ENCODE data around the gene UGDH.
A peak's percentile ranks its signal among the peaks of the same experiment; 100 is the strongest.
"Not testable (repeated sequence)": the region's sequence is repeated elsewhere in the genome, so short reads cannot be mapped to it uniquely, and the experiment has no call there.

Gene UGDH

DNA sequence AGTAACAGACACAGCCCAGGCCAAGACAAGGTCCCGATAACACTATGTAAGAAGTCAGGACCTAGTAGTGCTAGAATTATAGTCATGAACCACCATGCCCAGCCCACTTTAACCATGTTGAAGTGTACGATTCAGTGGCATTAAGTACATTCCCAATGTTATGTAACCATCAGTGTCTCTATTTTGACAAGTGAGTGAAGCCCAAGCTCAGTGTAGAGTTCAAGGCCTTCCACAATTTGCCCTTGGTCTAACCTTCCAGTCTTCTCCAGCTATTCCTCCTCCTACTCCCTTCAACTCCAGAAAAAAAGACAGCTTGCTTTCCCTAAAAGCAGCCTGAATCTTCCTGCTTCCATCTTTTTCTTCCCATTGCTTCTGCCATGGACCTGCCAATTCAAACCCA is 36.9 kb downstream of the UGDH start:
- no peak for DNase-seq

DNA sequence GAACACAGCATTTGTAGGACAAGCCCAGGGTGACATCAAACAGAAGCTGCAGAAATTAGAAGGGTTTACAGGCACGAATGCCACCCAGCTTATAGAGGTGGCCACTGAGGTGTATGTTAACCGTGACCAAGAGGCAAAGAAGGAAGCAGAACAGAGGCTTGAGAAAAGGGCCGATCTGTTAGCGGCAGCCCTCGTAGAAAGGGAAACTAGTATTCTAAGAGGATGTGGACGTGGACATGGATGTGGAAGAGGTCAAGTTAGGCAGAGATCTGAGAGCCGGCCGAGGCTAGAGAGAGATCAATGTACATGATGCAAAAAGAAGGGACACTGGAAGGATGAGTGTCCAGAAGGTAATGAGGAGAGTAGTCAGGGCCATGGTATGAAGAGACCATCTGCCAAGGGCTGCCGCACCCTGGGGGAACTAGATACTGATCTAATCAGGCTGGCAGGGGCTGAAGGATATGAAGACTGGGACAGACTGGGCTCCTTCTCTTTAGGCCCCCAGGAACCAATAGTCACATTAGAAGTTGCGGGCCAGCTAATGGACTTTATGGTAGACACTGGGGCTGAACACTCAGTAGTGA is 40.9 kb downstream of the UGDH start:
- no peak for DNase-seq

DNA sequence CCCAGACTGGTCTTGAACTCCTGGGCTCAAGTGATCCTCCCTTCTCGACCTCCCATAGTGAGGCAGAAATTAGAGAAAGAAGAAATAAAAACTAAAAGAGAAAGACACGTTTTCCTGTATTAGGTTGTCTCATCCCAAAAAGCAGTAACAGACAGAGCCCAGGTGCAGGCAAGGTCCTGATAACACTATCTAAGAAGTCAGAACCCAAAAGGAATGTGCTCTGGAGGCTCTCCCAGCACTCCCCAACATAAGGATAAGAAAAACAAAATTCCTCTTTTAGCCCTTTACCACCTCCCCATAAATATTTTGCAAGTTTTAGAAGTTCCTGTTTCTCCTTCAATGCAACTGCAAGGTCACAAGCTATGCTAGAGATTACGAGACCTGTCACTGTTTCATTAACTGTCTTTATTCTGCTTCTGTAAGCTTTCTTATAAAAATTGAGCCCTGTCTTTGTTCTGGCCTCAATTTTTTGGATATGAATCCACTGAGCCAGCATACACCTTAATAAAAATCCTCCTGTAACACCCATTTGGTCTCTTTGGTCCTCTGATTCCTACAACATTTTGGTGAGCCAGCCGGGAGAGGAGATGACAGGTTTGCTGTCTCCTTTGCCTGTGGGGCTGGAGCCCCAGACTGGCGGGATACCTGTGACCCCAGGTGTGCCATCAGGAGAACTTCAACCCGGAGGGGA is 42.5 kb downstream of the UGDH start:
- DNase-seq, result no peak

DNA sequence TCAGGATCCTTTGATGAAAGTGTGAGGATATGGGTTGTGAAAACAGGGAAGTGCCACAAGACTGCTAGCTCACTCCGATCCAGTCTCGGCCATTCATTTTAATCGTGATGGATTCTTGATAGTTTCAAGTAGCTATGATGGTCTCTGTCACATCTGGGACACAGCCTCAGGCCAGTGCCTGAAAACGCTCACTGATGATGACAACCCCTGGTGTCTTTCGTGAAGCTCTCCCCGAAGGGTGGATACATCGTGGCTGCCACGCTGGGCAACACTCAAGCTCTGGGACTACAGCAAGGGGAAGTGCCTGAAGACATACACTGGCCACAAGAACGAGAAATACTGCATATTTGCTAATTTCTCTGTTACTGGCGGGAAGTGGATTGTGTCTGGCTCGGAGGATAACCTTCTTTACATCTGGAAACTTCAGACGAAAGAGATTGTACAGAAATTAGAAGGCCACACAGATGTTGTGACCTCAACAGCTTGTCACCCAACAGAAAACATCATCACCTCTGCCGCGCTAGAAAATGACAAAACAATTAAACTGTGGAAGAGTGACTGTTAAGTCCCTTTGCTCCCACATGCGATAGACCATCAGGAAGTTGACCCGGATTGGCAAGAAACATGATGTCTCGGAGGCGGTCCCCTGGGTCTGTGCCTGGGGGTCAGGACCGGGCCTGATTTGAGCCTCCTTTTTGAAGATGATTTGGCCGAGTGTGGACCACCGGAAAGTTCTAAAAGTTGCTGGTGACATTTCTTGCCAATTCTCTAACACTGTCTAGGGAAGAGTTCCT is 46.1 kb downstream of the UGDH start:
- no peak for DNase-seq

DNA sequence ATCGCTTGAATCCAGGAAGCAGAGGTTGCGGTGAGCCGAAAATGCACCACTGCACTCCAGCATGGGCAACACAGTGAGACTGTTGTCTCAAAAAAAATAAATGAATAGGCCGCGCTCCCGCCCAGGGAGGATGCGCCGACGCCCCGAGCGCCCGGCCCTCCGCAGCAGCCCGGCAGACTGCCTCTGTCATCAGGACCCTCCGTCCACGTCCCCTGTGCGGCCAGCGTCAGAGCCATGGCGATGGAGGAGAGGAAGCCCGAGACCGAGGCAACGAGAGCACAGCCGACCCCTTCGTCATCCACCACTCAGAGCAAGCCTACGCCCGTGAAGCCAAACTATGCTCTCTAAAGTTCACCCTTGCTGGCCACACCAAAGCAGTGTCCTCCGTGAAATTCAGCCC is 47.0 kb downstream of the UGDH start:
- DNase-seq, result no peak

DNA sequence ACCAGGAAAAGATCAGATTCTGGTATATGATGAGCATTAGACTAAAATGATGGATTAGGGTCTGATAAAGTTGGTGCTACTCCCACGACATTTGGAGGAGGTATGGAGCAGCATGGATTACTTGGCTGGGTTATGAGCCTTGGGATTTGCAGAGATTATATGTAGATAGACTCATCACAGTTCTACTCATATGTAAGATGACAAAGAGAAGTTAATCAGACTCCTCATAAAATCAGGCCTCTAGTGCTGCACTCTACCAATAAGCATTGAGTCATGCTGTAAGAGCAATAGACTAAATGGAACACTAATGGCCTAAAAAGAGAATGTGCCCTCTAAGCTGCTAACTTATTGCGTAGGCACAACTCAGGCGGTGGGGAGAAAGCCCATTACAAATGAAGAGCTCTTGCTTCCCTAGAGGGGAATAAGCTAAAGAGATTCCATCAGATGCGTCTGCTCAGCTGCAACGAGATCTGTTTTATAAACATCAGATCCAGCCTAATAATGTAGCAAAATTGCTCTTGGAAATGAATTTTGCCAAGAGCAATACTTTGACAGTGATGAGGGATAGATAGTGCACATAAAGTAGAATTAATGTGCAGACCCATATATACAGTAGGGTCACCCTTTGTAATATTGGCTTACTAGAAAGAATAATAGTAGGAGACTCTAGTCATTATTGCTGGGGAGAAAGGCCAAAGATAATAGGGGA is 50.9 kb downstream of the UGDH start:
- DNase-seq, result no peak

DNA sequence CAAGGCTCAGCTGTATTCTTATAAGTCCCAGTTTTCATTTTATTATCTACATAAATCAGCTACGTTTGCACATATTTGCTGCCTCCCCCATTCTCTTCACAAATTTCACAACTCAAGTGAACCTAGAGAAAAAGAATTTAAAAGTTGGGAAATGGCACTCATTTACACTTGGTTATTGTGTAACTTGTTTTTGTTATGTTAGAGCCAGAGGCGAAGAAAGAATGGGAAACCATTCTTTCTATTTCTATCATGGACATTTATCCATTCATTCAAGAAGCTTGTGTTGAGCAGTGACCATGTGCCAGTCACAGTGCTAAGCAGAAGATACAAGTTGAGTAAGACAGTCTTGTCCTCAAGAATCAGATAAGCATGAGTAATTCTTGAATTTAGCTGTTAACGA is 54.8 kb downstream of the UGDH start:
- no peak for DNase-seq

DNA sequence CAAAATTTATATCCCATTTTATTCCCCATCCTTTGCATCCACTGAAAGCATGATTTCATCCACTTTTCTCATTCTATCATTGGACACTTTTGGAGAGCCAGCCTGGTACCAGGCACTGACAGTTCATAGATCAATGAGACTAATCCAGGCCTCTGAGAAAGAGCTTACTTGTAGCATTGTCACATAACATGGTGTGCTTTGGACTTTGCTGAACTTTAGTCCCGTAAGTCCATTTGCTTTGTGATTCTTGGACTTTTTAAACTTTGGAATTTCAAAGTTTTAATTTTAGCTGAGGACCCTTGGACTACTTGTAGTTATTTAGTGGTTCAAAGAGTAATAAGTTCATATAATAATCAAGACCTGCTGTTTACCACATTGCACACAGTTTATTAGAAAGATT is 56.8 kb downstream of the UGDH start:
- no peak for DNase-seq

DNA sequence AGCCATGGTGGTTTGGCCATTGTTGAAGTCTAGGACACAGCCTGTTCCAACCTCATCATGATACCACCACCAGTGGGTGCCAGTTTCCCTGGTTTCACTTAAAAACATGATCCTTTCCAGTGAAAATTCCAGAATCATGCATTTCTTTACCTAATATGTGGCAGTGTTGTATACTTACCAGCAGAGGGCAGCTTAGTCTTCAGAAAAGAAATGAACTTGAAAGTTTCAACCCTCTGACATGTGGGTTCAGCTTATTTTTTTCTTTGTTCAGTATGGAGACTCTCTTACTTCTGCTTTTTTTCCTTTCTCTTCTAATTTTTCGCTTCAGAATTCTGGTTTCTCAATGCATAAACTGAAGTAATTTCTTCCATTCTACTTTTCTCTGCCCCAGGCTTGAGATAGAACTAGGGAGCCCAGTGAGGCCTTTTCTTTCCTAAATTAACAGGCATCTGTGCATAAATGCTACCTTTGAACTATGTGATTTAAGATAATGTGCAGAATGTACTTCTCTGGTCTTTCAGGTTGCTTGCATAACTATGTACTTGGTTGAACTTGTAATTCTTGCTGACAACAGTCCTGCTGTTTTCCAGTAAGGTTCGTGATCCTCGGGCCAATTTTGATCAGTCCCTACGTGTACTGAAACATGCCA is 57.7 kb downstream of the UGDH start:
- peak; percentile 29 for DNase-seq

DNA sequence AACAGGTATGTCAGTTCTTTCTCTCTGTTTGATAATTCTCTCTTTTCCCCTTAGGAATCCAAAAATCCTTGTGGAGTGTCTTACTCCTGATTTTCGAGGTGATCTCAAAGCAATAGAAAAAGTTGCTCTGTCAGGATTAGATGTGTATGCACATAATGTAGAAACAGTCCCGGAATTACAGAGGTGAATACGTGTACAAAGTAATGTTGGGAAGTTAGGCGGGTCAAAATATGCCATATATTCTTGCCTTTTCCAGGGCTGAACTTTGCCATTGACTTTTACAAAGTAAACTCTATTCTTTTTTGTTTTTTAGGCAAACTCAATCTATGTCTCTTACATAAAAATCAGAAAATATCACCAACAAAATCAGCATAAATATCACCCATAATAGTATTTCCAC is 59.8 kb downstream of the UGDH start:
- DNase-seq, result no peak

DNA sequence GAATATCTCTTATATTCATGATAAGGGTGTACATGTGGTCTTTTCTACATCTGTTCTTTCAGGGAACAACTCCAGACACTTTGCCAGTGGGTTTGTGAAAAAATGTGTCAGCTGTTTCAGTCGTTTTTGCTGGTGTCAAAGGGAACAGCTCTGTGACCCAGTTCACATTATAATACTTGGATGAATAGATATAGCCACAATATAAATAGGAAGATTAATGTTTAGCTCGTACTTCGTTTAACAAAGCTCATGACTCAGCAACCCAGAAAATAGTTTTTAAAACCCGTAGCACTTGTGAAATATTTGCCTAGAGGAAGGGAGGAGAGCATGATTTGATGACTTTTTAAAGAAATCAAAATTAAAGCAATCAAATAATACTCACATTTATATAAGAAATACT is 60.5 kb downstream of the UGDH start:
- no peak for DNase-seq

DNA sequence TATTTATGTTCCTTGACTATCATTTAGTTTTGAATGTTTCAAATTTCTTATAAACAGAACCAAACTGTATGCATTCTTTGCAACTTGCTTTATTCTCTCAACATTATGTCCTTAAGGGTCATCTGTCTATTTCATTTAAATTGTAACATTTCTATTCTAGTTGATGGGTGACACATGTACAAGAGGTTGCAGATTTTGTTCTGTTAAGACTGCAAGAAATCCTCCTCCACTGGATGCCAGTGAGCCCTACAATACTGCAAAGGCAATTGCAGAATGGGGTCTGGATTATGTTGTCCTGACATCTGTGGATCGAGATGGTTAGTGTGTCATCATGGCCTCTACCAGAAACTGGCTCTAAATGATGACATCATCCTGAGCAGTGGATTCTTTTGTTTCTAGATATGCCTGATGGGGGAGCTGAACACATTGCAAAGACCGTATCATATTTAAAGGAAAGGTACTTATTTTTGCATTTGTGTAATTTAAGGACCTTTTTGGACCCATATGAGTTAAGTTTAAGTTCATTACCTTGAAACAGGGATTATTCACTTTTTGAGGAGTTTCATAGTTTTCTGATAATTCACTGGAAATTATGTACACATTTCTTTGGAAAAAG is 62.2 kb downstream of the UGDH start:
- DNase-seq, result no peak

DNA sequence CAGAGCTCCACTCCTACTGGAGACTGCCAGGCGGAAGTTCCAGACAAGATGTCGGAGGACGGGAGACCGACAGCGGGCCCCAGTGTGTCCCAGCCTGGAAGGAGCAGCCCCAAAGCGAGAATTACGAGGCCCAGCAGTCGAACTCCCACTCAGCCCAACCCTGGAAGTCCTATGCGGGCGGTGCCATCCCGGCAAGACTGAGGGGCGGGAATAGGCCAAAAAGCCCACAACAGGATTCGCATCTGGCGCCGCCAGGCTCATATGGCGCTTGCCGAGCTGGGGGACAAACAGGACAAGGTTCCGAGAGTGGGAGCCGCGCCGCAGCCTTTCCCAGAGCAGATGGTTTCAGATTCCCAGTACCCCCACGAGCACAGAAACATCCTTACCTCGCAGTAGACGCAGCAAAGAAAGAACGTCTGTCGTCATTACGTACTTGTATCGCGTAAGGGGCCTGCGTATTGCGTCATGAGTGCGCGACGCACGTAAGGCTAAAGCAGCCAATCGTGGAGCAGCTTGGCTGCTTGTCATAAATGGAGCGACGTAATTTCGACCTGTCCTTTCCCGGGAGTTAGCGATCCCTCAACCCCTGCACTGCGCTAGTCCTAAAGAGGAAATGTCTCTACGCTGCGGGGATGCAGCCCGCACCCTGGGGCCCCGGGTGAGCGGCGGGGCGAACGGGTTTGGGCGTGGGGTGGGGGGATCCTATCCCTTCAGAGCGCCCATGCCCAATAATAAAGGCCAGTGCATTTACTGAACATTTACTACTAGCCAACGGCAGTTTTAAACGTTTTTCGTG is 68.5 kb downstream of the UGDH start, which contains the start of the genes LIAS and RPL9:
Gene LIAS, plus strand, starts transcription at position 552 of the 796 bp plus-strand sequence. Its CDS starts 62 bp downstream, at position 614.
Gene RPL9, minus strand, starts transcription at position 418 of the 796 bp plus-strand sequence. CDS start 483 bp downstream, outside the sequence.
- peak; percentile 93 for DNase-seq

DNA sequence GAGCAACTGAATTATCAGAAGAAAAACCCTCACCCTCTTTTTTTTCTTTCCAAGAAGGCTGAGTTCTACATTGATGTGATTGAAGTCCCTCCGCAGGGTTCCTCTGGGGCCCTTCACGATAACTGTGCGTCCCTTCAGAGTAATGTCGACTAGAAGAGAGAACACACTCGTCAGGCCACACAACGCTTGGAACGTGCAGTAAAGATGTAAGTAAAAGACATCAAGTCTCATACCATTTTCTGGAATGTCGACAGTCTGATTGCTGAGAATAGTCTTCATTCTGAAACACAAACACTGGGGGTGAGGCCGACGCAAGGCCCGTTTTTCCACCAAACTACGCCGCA is 69.1 kb downstream of the UGDH start:
- DNase-seq, result not testable (repeated sequence)

DNA sequence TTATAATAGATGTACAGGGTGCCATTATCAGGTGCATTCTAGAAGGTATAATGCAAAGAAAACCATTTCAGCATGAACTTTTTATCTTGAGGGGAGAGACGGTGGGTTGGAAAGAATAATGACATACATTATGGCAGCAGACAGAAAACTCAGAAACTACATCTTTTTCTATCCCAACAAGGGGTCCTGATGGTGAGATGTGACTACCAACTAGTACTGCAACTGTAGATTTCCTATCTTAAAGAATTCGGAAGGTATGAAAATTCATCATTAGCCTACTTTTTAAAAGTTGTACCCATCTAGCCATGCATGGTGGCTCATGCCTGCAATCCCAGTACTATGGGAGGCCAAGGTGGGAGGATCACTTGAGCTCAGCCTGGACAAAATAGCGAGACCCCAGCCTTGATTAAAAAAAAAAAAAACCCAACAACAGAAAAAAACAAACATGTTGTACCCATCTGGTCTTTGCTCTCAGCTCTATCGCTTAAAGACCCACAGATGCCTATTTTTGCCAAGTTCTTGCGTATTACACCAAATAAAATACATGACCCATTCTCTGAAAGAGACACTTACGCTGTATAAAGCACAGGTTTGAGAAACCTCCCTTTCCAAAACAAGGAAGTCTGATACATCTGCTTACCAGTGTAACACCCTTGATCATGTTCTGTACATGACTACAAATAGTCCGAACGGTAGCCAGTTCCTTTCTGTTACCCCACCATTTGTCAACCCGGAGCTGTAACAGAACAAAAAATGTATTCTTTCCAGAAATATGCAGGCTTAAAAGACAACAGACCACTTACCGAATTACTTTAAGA is 70.1 kb downstream of the UGDH start:
- DNase-seq, result no peak

DNA sequence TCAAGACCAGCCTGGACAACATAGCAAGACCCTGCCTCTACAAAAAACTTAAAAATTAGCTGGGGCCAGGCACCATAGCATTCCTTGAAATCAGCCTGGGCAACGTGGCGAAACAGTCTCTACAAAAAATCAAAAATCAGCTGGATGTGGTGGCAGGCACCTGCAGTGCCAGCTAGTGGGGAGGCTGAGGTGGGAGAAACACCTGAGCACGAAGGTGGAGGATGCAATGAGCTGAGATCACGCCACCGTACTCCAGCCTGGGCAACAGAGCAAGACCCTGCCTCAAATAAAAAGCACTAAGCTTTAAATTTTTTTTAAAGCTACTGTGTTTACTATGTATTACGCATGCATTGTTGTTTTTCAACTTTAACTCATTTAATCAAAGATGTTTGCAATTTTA is 71.8 kb downstream of the UGDH start:
- DNase-seq, result no peak

DNA sequence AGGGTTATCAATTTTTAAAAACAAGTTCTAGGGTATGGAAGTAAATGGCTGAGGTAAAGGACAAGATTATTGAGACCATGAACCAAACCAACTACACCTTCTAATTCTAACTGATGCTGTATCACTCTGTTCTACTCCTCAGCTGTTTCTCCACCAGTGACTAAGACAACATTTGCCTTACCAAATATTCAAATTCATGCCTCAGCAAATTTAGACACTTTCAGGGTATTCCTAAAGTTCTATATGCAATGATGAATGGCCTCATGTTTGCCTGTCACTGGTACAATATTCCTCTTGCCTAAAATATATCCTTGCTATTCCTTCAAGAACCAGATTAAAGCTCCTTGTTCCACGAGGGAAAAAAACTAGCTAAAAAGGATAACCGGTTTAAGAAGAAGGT is 73.5 kb downstream of the UGDH start:
- DNase-seq, result no peak

DNA sequence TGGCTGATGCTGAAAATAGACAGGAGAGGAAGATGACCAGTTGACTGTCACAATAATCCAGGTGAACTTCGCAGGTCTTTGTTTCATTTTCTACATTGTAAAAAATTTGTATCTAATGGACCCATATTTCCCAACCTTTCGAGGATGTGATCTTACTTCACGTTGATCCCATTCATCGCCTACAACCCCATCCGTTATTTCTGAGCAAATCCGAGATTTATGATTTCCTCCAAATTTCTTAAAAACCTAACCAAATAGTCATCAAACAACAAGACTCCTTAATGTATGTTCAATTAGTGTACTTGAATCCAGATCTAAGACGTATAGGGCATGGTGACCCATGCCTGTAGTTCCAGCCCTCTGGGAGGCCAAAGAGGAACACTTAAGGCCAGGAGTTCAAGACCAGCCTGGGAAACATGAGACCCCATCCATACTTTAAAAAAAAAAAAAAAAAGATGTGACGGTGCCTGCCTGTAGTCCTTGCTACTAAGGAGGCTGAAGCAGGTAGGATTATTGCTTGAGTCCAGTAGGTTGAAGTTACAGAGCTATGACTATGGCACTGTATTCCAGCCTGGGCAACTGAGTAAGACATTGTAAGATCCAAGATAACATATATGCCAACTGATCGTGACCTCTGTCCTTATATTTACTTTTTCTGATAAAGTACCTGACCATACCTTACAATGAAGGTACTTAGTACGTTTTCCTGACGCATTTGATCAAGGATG is 74.2 kb downstream of the UGDH start:
- no peak for DNase-seq

DNA sequence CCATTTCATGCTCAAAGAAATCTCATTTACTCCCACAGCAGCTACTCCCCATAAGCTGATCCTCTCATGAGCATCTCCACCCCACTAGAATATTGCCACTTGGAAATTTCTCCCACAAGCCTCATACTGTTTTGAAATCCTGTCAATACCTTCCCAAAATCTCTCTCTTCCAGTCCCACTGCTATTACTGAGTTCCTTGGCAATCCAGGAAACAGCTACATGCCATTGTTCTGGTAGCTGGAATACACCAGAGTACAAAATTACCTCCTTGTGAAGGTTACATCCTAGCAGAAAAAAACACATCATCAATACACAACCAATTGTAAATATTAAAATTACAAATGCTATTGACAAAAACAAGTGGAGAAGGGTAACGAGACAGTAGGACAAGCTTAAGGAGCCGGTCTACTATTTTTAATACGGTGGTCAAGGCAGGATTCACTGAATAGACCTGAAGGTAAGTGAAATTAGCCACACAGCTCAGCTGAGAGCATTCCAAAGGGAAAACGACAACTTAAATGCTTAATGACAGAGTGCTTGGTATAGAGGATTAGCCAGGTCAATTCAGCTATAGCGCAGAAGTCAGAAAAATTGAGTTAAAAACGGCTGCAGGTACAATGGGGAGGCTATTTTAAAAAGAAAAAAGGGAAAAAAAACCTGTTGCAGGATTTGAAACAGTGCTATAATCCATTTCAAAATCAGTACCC is 74.9 kb downstream of the UGDH start:
- DNase-seq, result no peak
